Urinary bladder (tissue), 4 donors: Measurements from ENCODE around the gene SMYD3. TPM values are rescaled to one million over a fixed set of nuclear protein-coding genes. Genes with fewer than 3 reads are reported as not detected.
"Not testable (repeated sequence)": the region's sequence is repeated elsewhere in the genome, so short reads cannot be mapped to it uniquely, and the experiment has no call there.

ENCODE experiments used
- DNase-seq: peaks from one replicate; pipeline ENCODE4 v3.0.0-alpha.2; 2015; ENCODE audit errors: extremely low spot score
- H3K27ac ChIP-seq: one replicate; pipeline ENCODE4 v1.5.1; 2013; ENCODE audit warnings: low read depth, mild to moderate bottlenecking, moderate library complexity
- H3K36me3 ChIP-seq: one replicate; pipeline ENCODE4 v1.6.1; 2013; ENCODE audit warnings: mild to moderate bottlenecking, moderate library complexity; ENCODE audit not compliant: insufficient read depth
- H3K4me1 ChIP-seq: one replicate; pipeline ENCODE4 v1.6.1; 2013; ENCODE audit warnings: mild to moderate bottlenecking, moderate library complexity; ENCODE audit not compliant: insufficient read depth
- H3K4me3 ChIP-seq: one replicate; pipeline ENCODE4 v1.5.1; 2013; ENCODE audit warnings: low read depth, low read length
- WGBS: extraction: QIAGEN DNeasy Blood & Tissue Kit; methylation state at CpG from one replicate; pipeline ENCODE4 v1.1.7; 2013; 5-methylcytosine and 5-hydroxymethylcytosine counted together
- polyA plus RNA-seq: library from polyadenylated mRNA; stranded (reverse); fragments of 200-250 nt; gene quantifications from one replicate; pipeline ENCODE4 v1.2.3, GENCODE V29; 2013
- total RNA-seq: library from RNA; depleted of rRNA; stranded (reverse); fragments of >200 nt; gene quantifications from one replicate; pipeline ENCODE4 v1.2.3, GENCODE V29; 2014
- donor health status: healthy with polysubstance abuse.
- donor health status: healthy.

Gene SMYD3
- total and polyA plus RNA-seq, 2 donors: 18.2 to 44.6 TPM

DNA sequence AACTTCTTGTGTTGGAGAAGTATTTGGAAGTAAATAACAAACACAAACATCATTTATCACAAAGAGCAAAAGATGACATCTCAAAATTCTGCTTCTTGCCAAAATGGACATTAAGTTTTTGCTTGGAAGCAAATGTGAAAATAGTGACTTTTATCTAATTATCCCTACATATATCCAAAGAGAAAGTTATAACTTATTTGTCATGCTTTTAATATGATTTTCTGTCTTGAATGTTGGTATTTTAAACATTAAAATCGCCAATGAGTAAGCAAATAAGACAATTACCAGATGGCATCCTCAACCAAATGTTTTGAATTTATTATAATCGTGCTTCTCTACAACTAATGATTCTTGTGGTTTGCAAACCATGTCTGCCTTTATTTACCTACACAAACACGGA, 758.0 kb downstream of the SMYD3 start:
- Histone ChIP-seq H3K4me1 (no peaks in the 10 kb centered on the region), H3K4me3 (no peak overlapping the region), H3K27ac (no peak overlapping the region), H3K36me3 (no peaks in the 10 kb centered on the region)
- no peak for DNase-seq
- 89% methylated on average over 3 of the region's 3 CpGs for WGBS

DNA sequence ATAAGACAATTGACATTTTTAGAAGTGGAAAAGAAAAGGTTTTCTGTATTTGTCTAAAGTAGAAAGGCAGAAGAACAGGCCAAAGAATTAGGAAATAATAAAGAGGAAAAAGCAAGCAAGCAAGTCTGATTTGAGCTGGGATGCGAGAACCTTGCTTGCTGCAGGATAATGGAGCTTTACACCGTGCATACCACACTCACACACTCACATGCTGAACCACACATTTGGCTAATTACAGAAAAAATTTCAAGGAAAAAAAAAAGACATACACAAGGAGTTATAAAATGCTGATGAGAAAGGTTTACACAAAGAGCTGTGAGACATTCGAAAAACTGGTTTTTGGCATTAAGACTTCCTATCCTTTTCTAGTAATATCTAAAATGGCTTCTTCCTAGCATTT, 758.4 kb downstream of the SMYD3 start:
- Histone ChIP-seq H3K36me3 (no peaks in the 10 kb centered on the region), H3K27ac (no peak overlapping the region), H3K4me3 (no peak overlapping the region), H3K4me1 (no peaks in the 10 kb centered on the region)
- 94% methylated on average over 3 of the region's 3 CpGs for WGBS
- no peak for DNase-seq

DNA sequence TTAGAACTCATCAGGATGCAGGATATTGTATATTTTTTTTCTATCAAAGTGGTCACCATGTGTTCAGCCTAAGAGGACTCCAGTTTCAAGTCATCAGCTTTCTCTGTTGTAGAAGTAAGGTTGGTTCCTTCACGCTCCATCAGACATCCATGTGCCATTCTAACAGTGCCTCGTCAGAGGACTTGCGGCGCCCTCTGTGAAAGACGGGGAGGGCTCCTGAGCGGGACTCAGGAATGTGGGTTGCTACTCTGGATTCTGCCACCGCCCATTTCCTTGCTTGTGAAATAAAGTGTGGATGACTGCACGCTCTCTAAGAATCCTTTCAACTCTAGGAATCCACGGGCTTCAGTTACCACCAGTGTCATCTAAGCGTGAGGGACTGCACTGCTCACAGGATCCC, 758.8 kb downstream of the SMYD3 start:
- H3K27ac ChIP-seq: no peak overlapping the region
- DNase-seq: no peak
- WGBS: 76% methylated on average over 10 of the region's 10 CpGs

DNA sequence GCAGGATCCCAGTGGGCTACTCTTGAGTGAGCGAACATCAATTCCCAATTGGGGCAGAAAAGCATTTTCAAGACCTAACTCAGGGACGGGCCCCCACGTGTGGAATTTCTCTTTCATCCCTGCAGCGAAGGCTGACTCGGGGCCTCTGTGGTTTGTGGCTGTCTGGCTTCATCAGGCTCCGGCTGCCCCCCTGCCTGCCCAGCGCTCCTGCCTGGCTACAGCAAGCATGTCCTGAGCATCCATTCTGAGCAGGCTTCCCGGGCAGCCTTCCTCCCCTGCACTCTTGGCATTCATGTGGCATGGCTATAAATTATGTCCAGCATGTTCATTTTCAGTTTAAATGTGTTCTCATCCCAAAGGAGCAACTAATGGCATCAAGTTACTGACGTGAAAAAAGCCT, 764.2 kb downstream of the SMYD3 start:
- Histone ChIP-seq H3K4me1 (no peaks in the 10 kb centered on the region), H3K4me3 (no peak overlapping the region), H3K27ac (no peak overlapping the region), H3K36me3 (no peaks in the 10 kb centered on the region)
- peak; percentile 11 for DNase-seq
- 44% methylated on average over 9 of the region's 9 CpGs for WGBS

More for the DNA sequence above, 758.8 kb downstream of the SMYD3 start:
- Histone ChIP-seq H3K4me3 (no peak overlapping the region), H3K36me3 (no peaks in the 10 kb centered on the region), H3K4me1 (no peaks in the 10 kb centered on the region)

GRCh38 chr1:245740336-245740735, 766.7 kb downstream of the SMYD3 start:
- H3K27ac ChIP-seq, H3K4me1 ChIP-seq, DNase-seq, H3K36me3 ChIP-seq, H3K4me3 ChIP-seq: not testable (repeated sequence)
- 98% methylated on average over 1 of the region's 1 CpG for WGBS

- WGBS: 89% methylated on average over 2 of the region's 2 CpGs
- Histone ChIP-seq H3K27ac (no peak overlapping the region), H3K4me3 (no peak overlapping the region), H3K36me3 (no peaks in the 10 kb centered on the region), H3K4me1 (no peaks in the 10 kb centered on the region)
- DNase-seq: no peak
Observed at GRCh38 chr1:245730801-245731200, 776.3 kb downstream of the SMYD3 start.

DNA sequence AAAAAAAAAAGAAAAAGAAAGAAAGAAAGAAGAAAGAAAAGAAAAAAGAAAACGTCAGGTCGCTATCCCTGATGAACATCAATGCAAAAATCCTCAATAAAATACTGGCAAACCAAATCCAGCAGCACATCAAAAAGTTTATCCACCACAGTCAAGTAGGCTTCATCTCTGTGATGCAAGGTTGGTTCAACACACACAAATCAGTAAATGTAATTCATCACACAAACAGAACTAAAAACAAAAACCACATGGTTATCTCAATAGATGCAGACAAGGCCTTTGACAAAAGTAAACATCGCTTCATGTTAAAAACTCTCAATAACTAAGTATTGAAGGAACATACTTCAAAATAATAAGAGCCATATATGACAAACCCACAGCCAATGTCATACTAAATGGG, 779.0 kb downstream of the SMYD3 start:
- H3K27ac ChIP-seq, H3K4me1 ChIP-seq, DNase-seq, H3K36me3 ChIP-seq, H3K4me3 ChIP-seq: not testable (repeated sequence)
- 96% methylated on average over 3 of the region's 3 CpGs for WGBS

DNA sequence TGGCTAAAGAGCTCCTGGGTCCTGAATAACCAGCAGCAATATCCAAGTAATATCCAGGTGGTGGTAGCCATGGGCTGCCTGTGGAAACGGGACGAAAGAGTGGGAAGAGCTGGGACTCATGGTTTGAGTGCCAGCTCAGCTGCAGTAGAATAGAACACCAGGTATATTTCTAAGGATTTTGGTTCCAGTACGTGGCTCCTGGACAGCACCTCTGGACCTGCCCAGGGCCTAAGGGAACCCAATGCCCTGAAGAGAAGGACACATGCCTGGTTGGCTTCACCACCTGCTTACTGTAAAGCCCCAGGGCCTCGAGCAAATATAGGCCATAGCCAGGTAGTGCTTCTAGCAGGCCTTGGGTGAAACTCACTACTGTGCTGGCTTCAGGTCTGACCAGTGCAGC, 785.6 kb downstream of the SMYD3 start:
- Histone ChIP-seq H3K4me1 (no peaks in the 10 kb centered on the region), H3K36me3 (no peaks in the 10 kb centered on the region), H3K4me3 (no peak overlapping the region), H3K27ac (no peak overlapping the region)
- DNase-seq: no peak
- 96% methylated on average over 4 of the region's 4 CpGs for WGBS

DNA sequence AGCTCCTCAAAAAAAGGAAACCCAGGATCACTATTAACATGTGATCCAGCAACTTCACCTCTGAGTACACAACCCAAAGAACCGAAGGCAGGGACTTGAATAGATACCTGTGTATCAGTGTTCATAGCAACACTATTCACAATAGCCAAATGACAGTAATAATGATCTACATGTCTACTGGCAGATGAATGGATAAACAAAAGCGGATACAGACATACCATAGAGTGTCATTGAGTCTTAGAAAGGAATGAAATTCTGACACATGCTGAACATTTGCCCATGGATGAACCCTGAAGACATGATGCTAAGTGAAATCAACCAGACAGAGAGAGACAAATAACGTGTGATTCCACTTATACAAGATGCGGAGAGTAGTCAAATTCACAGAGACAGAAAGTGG, 788.1 kb downstream of the SMYD3 start:
- H3K4me3 ChIP-seq: no peak overlapping the region
- no peaks in the 10 kb centered on the region for H3K4me1 ChIP-seq
- no peaks in the 10 kb centered on the region for H3K36me3 ChIP-seq
- H3K27ac ChIP-seq: no peak overlapping the region
- WGBS: 97% methylated on average over 4 of the region's 4 CpGs
- no peak for DNase-seq

DNA sequence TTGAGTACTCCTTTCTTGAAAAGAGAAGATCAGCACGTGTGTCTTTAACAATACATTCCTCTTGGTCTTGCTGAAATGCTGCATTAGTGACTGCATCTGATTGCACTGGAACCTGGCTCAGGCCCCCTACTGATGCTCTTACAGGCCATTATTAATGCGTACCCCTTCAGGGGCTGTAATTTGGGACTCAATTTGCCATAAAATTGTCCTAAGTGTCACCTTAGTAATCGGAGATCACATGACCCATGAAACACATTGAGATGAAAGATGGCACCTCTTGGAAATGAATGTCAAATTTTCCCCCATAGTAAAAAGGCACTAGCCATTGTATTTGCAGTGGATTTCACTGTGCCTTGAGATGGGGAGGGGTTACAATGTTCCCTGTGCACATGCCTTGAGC, 789.0 kb downstream of the SMYD3 start:
- Histone ChIP-seq H3K4me1 (no peaks in the 10 kb centered on the region), H3K36me3 (no peaks in the 10 kb centered on the region), H3K4me3 (no peak overlapping the region), H3K27ac (no peak overlapping the region)
- DNase-seq: no peak
- 85% methylated on average over 3 of the region's 3 CpGs for WGBS

- 91% methylated on average over 3 of the region's 3 CpGs for WGBS
- Histone ChIP-seq H3K4me1 (no peaks in the 10 kb centered on the region), H3K36me3 (no peaks in the 10 kb centered on the region), H3K27ac (no peak overlapping the region), H3K4me3 (no peak overlapping the region)
- no peak for DNase-seq
Observed at GRCh38 chr1:245717611-245718010, 789.5 kb downstream of the SMYD3 start.

DNA sequence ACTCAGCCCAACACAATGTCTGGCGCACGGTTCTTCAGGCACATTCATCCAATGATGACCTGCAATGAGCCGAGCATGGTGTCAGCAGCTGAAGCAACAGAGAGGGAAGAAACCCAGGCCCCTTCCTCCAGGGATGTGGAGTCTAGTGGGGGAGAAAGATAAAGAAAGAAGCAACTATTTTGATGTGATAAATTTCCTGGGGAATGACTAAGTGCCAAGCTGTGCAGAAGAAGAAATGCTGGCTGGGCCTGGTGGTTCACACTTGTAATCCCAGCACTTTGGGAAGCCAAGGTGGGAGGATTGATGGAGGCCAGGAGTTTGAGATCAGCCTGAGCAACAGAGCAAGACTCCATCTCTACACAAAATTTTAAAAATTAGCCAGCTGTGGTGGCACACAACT, 790.5 kb downstream of the SMYD3 start:
- 93% methylated on average over 3 of the region's 3 CpGs for WGBS
- no peak overlapping the region for H3K4me3 ChIP-seq
- no peaks in the 10 kb centered on the region for H3K36me3 ChIP-seq
- DNase-seq: no peak
- no peaks in the 10 kb centered on the region for H3K4me1 ChIP-seq
- H3K27ac ChIP-seq: no peak overlapping the region

- no peak for DNase-seq
- WGBS: 54% methylated on average over 1 of the region's 1 CpG
- Histone ChIP-seq H3K4me1 (no peaks in the 10 kb centered on the region), H3K27ac (no peak overlapping the region), H3K36me3 (no peaks in the 10 kb centered on the region), H3K4me3 (no peak overlapping the region)
Observed at GRCh38 chr1:245715970-245716369, 791.1 kb downstream of the SMYD3 start.

GRCh38 chr1:245715291-245715701, 791.8 kb downstream of the SMYD3 start:
- WGBS: 47% methylated on average over 9 of the region's 9 CpGs
- DNase-seq: no peak
- Histone ChIP-seq H3K27ac (no peak overlapping the region), H3K36me3 (no peaks in the 10 kb centered on the region), H3K4me1 (no peaks in the 10 kb centered on the region), H3K4me3 (no peak overlapping the region)

DNA sequence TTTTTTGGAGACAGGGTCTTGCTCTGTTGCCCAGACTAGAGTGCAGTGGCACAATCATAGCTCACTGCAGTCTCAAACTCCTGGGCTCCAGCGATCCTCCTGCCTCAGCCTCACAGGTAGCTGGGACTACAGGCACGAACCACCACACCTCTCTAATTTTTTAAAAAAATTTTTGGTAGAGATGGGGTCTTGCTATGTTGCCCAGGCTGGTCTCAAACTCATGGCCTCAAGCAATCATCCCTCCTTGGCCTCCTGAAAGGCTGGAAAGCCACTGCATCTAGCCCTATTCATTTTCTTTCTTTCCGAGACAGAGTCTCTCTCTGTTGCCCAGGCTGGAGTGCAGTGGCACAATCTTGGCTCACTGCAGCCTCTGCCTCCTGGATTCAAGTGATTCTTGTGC, 793.1 kb downstream of the SMYD3 start:
- not testable (repeated sequence) for DNase-seq, H3K4me1 ChIP-seq, H3K36me3 ChIP-seq, H3K4me3 ChIP-seq, H3K27ac ChIP-seq
- 96% methylated on average over 3 of the region's 3 CpGs for WGBS
